ENCODE results near the gene KRTAP2-4.

KRTAP2-4 gene

GRCh38 chr17:41018541-41018940 is 47.1 kb downstream of the KRTAP2-4 start:
- TF ChIP-seq SUZ12 (IDR thresholded peaks at IDR 0.05; ENCODE audit: extremely low read depth, insufficient read depth, insufficient read length) (no peak), YY1 (IDR thresholded peaks at IDR 0.05; ENCODE audit: insufficient read depth, insufficient read length) (no peak), ZNF274 (IDR thresholded peaks at IDR 0.05; ENCODE audit: low read depth, low read length) (no peak)
- Histone ChIP-seq H3K9ac (ENCODE audit: insufficient read length, low read depth) (no peak overlapping the region), H3K9me3 (ENCODE audit: insufficient read depth, low read length) (no peaks in the 10 kb centered on the region), H3K27me3 (ENCODE audit: insufficient read depth, insufficient read length) (no peaks in the 10 kb centered on the region), H3K4me3 (ENCODE audit: insufficient read length, low read depth) (no peak overlapping the region), H3K36me3 (ENCODE audit: insufficient read depth, insufficient read length, low read length) (no peaks in the 10 kb centered on the region), H3K4me1 (ENCODE audit: insufficient read depth, insufficient read length) (no peaks in the 10 kb centered on the region)
- no peak for DNase-seq (ENCODE audit: low read depth, low spot score)

- no peaks in the 10 kb centered on the region for H3K4me1 ChIP-seq (ENCODE audit: insufficient read depth, insufficient read length)
- TF ChIP-seq ZNF274 (IDR thresholded peaks at IDR 0.05; ENCODE audit: low read depth, low read length) = no peak
- no peak for TF ChIP-seq YY1 (IDR thresholded peaks at IDR 0.05; ENCODE audit: insufficient read depth, insufficient read length)
- no peak for TF ChIP-seq SUZ12 (IDR thresholded peaks at IDR 0.05; ENCODE audit: extremely low read depth, insufficient read depth, insufficient read length)
- H3K27me3 ChIP-seq (ENCODE audit: insufficient read depth, insufficient read length) = no peaks in the 10 kb centered on the region
- no peak for DNase-seq (ENCODE audit: low read depth, low spot score)
- H3K9ac ChIP-seq (ENCODE audit: insufficient read length, low read depth) = no peak overlapping the region
- H3K36me3 ChIP-seq (ENCODE audit: insufficient read depth, insufficient read length, low read length) = no peaks in the 10 kb centered on the region
- H3K9me3 ChIP-seq (ENCODE audit: insufficient read depth, low read length) = no peaks in the 10 kb centered on the region
- H3K4me3 ChIP-seq (ENCODE audit: insufficient read length, low read depth) = no peak overlapping the region
Observed at GRCh38 chr17:41016578-41017215, 49.0 kb downstream of the KRTAP2-4 start.

DNA sequence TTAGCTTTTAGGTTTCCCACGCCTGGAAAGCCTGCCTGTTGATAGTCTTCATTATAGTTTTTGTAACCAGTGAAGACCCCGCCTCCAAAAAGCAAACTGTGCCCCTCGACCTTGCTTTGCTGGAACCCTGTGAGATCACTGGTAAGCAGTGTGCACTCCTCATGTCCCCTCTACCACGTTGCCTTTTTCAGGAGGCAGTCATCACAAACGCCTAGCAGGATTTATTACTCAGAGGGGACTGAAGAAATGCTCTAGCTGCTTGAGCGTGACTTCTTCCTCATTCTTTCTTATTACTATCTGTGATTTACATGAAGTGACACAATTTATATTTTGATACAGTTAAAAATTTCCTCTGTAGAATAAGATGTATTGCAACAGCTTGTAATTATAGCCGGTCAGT is 50.2 kb downstream of the KRTAP2-4 start:
- Histone ChIP-seq H3K27me3 (ENCODE audit: insufficient read depth, insufficient read length) (no peaks in the 10 kb centered on the region), H3K9ac (ENCODE audit: insufficient read length, low read depth) (no peak overlapping the region), H3K9me3 (ENCODE audit: insufficient read depth, low read length) (no peaks in the 10 kb centered on the region), H3K4me1 (ENCODE audit: insufficient read depth, insufficient read length) (no peaks in the 10 kb centered on the region), H3K4me3 (ENCODE audit: insufficient read length, low read depth) (no peak overlapping the region), H3K36me3 (ENCODE audit: insufficient read depth, insufficient read length, low read length) (no peaks in the 10 kb centered on the region)
- no peak for TF ChIP-seq ZNF274 (IDR thresholded peaks at IDR 0.05; ENCODE audit: low read depth, low read length)
- no peak for TF ChIP-seq SUZ12 (IDR thresholded peaks at IDR 0.05; ENCODE audit: extremely low read depth, insufficient read depth, insufficient read length)
- TF ChIP-seq YY1 (IDR thresholded peaks at IDR 0.05; ENCODE audit: insufficient read depth, insufficient read length) = no peak
- DNase-seq (ENCODE audit: low read depth, low spot score) = no peak

Data from NT2/D1 (cell line).